Measurements from ENCODE around the gene CDPF1. TPM values are rescaled to one million over a fixed set of nuclear protein-coding genes. Genes with fewer than 3 reads are reported as not detected.
A peak's percentile ranks its signal among the peaks of the same experiment; 100 is the strongest.

The CDPF1 gene
- total and polyA plus RNA-seq, 4 donors = 8.9 to 17.2 (median 12.4) TPM

- 95% methylated on average over 3 of the region's 3 CpGs for WGBS, 2 donors
- no peak for TF ChIP-seq CTCF (IDR thresholded peaks at IDR 0.05; ENCODE audit: control extremely low read depth, extremely low read depth)
- DNase-seq (no peak), ATAC-seq (ENCODE audit: insufficient read depth, low FRiP score) (no peak)
- H3K4me3 ChIP-seq = no peak overlapping the region
- H3K9me3 ChIP-seq (ENCODE audit: control insufficient read depth in 4 of 4, insufficient read depth in 3 of 4, low read length in 3 of 4) = no peaks in the 10 kb centered on the region
- no peak overlapping the region for H3K9ac ChIP-seq (ENCODE audit: insufficient read depth in 1 of 2, low read length in 2 of 2)
- peaks cover 0 to 13% (median 0%) of the 10 kb centered on the region in 5 donors for H3K4me1 ChIP-seq (ENCODE audit: control insufficient read depth in 5 of 5, insufficient read depth in 5 of 5, low read length in 5 of 5)
- no peak overlapping the region for H3K27ac ChIP-seq (ENCODE audit: low read depth in 1 of 2, low read length in 1 of 2)
- no peaks in the 10 kb centered on the region for H3K27me3 ChIP-seq (ENCODE audit: control insufficient read depth in 3 of 3, insufficient read depth in 3 of 3, low read length in 2 of 3)
- peaks cover 11 to 55% (median 17%) of the 10 kb centered on the region in 4 donors for H3K36me3 ChIP-seq (ENCODE audit: control insufficient read depth in 4 of 4, insufficient read depth in 4 of 4, low read length in 4 of 4)
Observed at GRCh38 chr22:46286006-46286405, 35.9 kb upstream of the CDPF1 start.

GRCh38 chr22:46281866-46282678 lies 32.0 kb upstream of the CDPF1 start:
- TF ChIP-seq CTCF (IDR thresholded peaks at IDR 0.05; ENCODE audit: control extremely low read depth, extremely low read depth) = no peak
- Histone ChIP-seq H3K9ac (ENCODE audit: insufficient read depth in 1 of 2, low read length in 2 of 2) (no peak overlapping the region), H3K4me3 (no peak overlapping the region), H3K9me3 (ENCODE audit: control insufficient read depth in 4 of 4, insufficient read depth in 3 of 4, low read length in 3 of 4) (no peaks in the 10 kb centered on the region), H3K27ac (ENCODE audit: low read depth in 1 of 2, low read length in 1 of 2) (no peak overlapping the region), H3K36me3 (ENCODE audit: control insufficient read depth in 4 of 4, insufficient read depth in 4 of 4, low read length in 4 of 4) (peaks cover 14 to 66% (median 33%) of the 10 kb centered on the region in 4 donors), H3K27me3 (ENCODE audit: control insufficient read depth in 3 of 3, insufficient read depth in 3 of 3, low read length in 2 of 3) (no peaks in the 10 kb centered on the region), H3K4me1 (ENCODE audit: control insufficient read depth in 5 of 5, insufficient read depth in 5 of 5, low read length in 5 of 5) (peaks cover 0 to under 1% (median 0%) of the 10 kb centered on the region in 5 donors)
- DNase-seq (no peak), ATAC-seq (ENCODE audit: insufficient read depth, low FRiP score) (no peak)
- 97 to 98% methylated on average over 13 of the region's 13 CpGs for WGBS, 2 donors

- H3K9ac ChIP-seq (ENCODE audit: insufficient read depth in 1 of 2, low read length in 2 of 2) = no peak overlapping the region
- WGBS, 2 donors = 80% methylated on average over 19 of the region's 19 CpGs
Observed at GRCh38 chr22:46280999-46281623, 31.0 kb upstream of the CDPF1 start.

More at GRCh38 chr22:46280999-46281623, 31.0 kb upstream of the CDPF1 start:
- Histone ChIP-seq H3K27me3 (ENCODE audit: control insufficient read depth in 3 of 3, insufficient read depth in 3 of 3, low read length in 2 of 3) (no peaks in the 10 kb centered on the region), H3K36me3 (ENCODE audit: control insufficient read depth in 4 of 4, insufficient read depth in 4 of 4, low read length in 4 of 4) (peaks cover 16 to 62% (median 37%) of the 10 kb centered on the region in 4 donors), H3K4me3 (no peak overlapping the region), H3K9me3 (ENCODE audit: control insufficient read depth in 4 of 4, insufficient read depth in 3 of 4, low read length in 3 of 4) (no peaks in the 10 kb centered on the region), H3K4me1 (ENCODE audit: control insufficient read depth in 5 of 5, insufficient read depth in 5 of 5, low read length in 5 of 5) (no peaks in the 10 kb centered on the region), H3K27ac (ENCODE audit: low read depth in 1 of 2, low read length in 1 of 2) (no peak overlapping the region)
- no peak for TF ChIP-seq CTCF (IDR thresholded peaks at IDR 0.05; ENCODE audit: control extremely low read depth, extremely low read depth)
- DNase-seq = no peak
- ATAC-seq (ENCODE audit: insufficient read depth, low FRiP score) = peak; percentile 43
